K562 (cell line): ENCODE measurements around the gene GRK3. TPM values are rescaled to one million over a fixed set of nuclear protein-coding genes. Genes with fewer than 3 reads are reported as not detected.

Experiments
- MTF1 ChIP-seq: fragments of 250-450 bp; sonication (Bioruptor Pico); IDR thresholded peaks from 2 replicates; pipeline ENCODE4 v1.9.0; 2021; ENCODE audit warnings: moderate library complexity, mild to moderate bottlenecking, inconsistent platforms, borderline replicate concordance
- NFE2 ChIP-seq: IDR thresholded peaks from 2 replicates; pipeline ENCODE4 v1.6.1; 2014; ENCODE audit warnings: antibody characterized with exemption, low read depth
- NR2C1 ChIP-seq, 2 experiments: fragments of 450-650 bp; IDR thresholded peaks; 2 replicates each; pipeline ENCODE4 v1.6.1; 2017; ENCODE audit warnings: mild to moderate bottlenecking in 2 of 2, antibody characterized with exemption in 1 of 2, inconsistent platforms in 1 of 2, missing compliant biosample characterization in 1 of 2, missing genetic modification characterization in 1 of 2
- POLR2H ChIP-seq: IDR thresholded peaks from 2 replicates; pipeline ENCODE4 v1.6.1; 2016; ENCODE audit warnings: missing genetic modification characterization, low read depth, mild to moderate bottlenecking, control low read depth, missing compliant biosample characterization, moderate library complexity
- RNF2 ChIP-seq: sonication (generic); IDR thresholded peaks from 2 replicates; pipeline ENCODE4 v1.6.1; 2016
- ZNF311 ChIP-seq: fragments of 250-450 bp; sonication (Bioruptor Pico); IDR thresholded peaks from 2 replicates; pipeline ENCODE4 v1.4.0; 2020; ENCODE audit warnings: mild to moderate bottlenecking, moderate library complexity
- polyA plus RNA-seq, 8 experiments: library from polyadenylated mRNA; depleted of rRNA in 4 of 8; stranded (reverse) in 5 of 8; unstranded in 3 of 8; fragments of >200 nt; fragmentation: Nextera tagmentation in 2 of 8; fragmentation: Illumina TruSeq in 1 of 8; extraction: Ambion mirVana in 2 of 8; extraction: Trizol in 1 of 8; gene quantifications; 2 replicates each; pipeline versions ENCODE4 v1.2.1 to v1.2.3, GENCODE V29; 2011 to 2014; ENCODE audit warnings: inconsistent platforms in 1 of 8, missing spikeins in 1 of 8
- total RNA-seq, 7 experiments: library from RNA; depleted of rRNA in 6 of 7; stranded (reverse); fragments of >200 nt in 6 of 7; fragmentation: Illumina TruSeq in 2 of 7; extraction: Trizol in 2 of 7; gene quantifications; 2 replicates each; pipeline versions ENCODE4 v1.2.1 to v1.2.3, GENCODE V29; 2011 to 2021; ENCODE audit warnings: low replicate concordance in 1 of 7
- TF ChIP-seq, protein P1 (sequence below): fragments of 450-650 bp; IDR thresholded peaks from 2 replicates; pipeline ENCODE4 v1.6.1; 2016; ENCODE audit warnings: missing biosample characterization, missing genetic modification characterization
- TF ChIP-seq, protein P2 (sequence below), 3 experiments: IDR thresholded peaks in 2 of 3; conservative IDR thresholded peaks in 1 of 3; 2 replicates each; pipeline ENCODE4 v1.5.1; 2011 to 2012; ENCODE audit warnings: low read length in 3 of 3, mild to moderate bottlenecking in 3 of 3, control low read depth in 2 of 3, improper control_type of control experiment in 1 of 3, inconsistent platforms in 1 of 3, low read depth in 1 of 3, mixed read lengths in 1 of 3, moderate library complexity in 1 of 3; ENCODE audit not compliant: insufficient read depth in 2 of 3
- TF ChIP-seq, protein P3 (sequence below): sonication (generic); formaldehyde crosslinking; IDR thresholded peaks from 2 replicates; pipeline ENCODE4 v1.9.0; 2022; ENCODE audit warnings: mild to moderate bottlenecking, missing genetic modification reagents
- TF ChIP-seq, protein P4 (sequence below), 2 experiments: IDR thresholded peaks; 2 replicates each; pipeline ENCODE4 v1.6.1; 2012; ENCODE audit warnings: improper control_type of control experiment in 2 of 2, low read depth in 2 of 2, low read length in 2 of 2, borderline replicate concordance in 1 of 2
- TF ChIP-seq, protein P5 (sequence below): sonication (generic); formaldehyde crosslinking; IDR thresholded peaks from 2 replicates; pipeline ENCODE4 v1.8.0; 2022; ENCODE audit warnings: missing genetic modification reagents, mild to moderate bottlenecking, borderline replicate concordance
- TF ChIP-seq, protein P6 (sequence below), 2 experiments: fragments of 150-350 bp in 1 of 2; IDR thresholded peaks; 2 replicates each; pipeline ENCODE4 v1.6.1; 2012 to 2016; ENCODE audit warnings: low read depth in 2 of 2, low read length in 2 of 2, mild to moderate bottlenecking in 1 of 2, moderate library complexity in 1 of 2
- TF ChIP-seq, protein P7 (sequence below): sonication (generic); formaldehyde crosslinking; IDR thresholded peaks from 2 replicates; pipeline ENCODE4 v1.5.0; 2020; ENCODE audit warnings: missing genetic modification reagents

GRK3 gene
- total and polyA plus RNA-seq, 9 of the 15 experiments (the other 6 are each of a cell fraction or from before 2014, with no cell fraction given), result 1.4 to 7.6 (median 3.6) TPM

DNA sequence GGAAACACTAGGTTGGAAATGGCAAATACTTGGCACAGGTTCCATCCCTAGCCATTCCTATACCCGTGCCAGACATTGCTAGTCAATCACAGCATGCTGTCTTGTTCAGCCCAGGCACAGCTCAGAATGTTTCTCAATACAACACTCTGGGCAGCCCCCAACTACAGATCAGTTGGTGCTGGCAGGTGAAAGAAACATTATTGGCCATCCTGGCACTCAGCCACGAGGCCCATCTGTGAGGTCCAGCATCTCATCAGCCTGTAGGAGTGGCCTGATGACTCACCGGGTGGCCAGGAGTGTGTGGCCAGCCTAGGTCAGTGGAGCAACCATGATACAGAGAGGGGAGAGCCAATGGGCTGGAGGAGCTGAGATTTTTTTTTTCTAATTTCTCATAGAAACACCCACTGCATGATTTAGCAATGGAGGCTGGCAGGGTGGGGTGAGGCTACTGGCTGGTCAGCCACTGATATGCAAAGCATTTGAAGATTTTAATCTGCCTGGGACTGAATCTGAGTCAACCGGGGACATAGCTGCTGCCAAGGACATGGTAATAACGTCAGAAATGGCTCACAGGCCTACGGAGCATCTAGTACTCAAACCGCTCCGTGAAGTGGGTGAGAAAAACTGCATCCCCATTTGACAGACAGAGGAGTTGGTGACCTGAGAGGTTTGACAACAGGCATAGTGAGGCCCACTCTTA is 182.9 kb downstream of the GRK3 start (continued):
- TF ChIP-seq, protein P1, sequence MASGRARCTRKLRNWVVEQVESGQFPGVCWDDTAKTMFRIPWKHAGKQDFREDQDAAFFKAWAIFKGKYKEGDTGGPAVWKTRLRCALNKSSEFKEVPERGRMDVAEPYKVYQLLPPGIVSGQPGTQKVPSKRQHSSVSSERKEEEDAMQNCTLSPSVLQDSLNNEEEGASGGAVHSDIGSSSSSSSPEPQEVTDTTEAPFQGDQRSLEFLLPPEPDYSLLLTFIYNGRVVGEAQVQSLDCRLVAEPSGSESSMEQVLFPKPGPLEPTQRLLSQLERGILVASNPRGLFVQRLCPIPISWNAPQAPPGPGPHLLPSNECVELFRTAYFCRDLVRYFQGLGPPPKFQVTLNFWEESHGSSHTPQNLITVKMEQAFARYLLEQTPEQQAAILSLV, result no peak
- TF ChIP-seq ZNF311 (CRISPR knock-in tag) (no peak), RNF2 (no peak), MTF1 (CRISPR knock-in tag) (no peak), NFE2 (peak; percentile 35; the same call in 1 of the 2 replicates), NR2C1 (IDR thresholded peaks at IDR 0.05) (no peak), NR2C1 (tag; IDR thresholded peaks at IDR 0.05) (no peak), POLR2H (tag) (no peak)
- TF ChIP-seq, protein P2, sequence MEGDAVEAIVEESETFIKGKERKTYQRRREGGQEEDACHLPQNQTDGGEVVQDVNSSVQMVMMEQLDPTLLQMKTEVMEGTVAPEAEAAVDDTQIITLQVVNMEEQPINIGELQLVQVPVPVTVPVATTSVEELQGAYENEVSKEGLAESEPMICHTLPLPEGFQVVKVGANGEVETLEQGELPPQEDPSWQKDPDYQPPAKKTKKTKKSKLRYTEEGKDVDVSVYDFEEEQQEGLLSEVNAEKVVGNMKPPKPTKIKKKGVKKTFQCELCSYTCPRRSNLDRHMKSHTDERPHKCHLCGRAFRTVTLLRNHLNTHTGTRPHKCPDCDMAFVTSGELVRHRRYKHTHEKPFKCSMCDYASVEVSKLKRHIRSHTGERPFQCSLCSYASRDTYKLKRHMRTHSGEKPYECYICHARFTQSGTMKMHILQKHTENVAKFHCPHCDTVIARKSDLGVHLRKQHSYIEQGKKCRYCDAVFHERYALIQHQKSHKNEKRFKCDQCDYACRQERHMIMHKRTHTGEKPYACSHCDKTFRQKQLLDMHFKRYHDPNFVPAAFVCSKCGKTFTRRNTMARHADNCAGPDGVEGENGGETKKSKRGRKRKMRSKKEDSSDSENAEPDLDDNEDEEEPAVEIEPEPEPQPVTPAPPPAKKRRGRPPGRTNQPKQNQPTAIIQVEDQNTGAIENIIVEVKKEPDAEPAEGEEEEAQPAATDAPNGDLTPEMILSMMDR (IDR thresholded peaks at IDR 0.05 in 2 of 3, conservative IDR thresholded peaks at IDR 0.05 in 1 of 3; ENCODE audit: insufficient read depth in 2 of 3, low read depth in 1 of 3, low read length in 3 of 3), result no peak
- TF ChIP-seq, protein P3, sequence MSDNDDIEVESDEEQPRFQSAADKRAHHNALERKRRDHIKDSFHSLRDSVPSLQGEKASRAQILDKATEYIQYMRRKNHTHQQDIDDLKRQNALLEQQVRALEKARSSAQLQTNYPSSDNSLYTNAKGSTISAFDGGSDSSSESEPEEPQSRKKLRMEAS (CRISPR knock-in tag), result no peak
- TF ChIP-seq, protein P4, sequence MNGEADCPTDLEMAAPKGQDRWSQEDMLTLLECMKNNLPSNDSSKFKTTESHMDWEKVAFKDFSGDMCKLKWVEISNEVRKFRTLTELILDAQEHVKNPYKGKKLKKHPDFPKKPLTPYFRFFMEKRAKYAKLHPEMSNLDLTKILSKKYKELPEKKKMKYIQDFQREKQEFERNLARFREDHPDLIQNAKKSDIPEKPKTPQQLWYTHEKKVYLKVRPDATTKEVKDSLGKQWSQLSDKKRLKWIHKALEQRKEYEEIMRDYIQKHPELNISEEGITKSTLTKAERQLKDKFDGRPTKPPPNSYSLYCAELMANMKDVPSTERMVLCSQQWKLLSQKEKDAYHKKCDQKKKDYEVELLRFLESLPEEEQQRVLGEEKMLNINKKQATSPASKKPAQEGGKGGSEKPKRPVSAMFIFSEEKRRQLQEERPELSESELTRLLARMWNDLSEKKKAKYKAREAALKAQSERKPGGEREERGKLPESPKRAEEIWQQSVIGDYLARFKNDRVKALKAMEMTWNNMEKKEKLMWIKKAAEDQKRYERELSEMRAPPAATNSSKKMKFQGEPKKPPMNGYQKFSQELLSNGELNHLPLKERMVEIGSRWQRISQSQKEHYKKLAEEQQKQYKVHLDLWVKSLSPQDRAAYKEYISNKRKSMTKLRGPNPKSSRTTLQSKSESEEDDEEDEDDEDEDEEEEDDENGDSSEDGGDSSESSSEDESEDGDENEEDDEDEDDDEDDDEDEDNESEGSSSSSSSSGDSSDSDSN (IDR thresholded peaks at IDR 0.05; ENCODE audit: borderline replicate concordance in 1 of 2, low read depth in 2 of 2, low read length in 2 of 2), result no peak
- TF ChIP-seq, protein P5, sequence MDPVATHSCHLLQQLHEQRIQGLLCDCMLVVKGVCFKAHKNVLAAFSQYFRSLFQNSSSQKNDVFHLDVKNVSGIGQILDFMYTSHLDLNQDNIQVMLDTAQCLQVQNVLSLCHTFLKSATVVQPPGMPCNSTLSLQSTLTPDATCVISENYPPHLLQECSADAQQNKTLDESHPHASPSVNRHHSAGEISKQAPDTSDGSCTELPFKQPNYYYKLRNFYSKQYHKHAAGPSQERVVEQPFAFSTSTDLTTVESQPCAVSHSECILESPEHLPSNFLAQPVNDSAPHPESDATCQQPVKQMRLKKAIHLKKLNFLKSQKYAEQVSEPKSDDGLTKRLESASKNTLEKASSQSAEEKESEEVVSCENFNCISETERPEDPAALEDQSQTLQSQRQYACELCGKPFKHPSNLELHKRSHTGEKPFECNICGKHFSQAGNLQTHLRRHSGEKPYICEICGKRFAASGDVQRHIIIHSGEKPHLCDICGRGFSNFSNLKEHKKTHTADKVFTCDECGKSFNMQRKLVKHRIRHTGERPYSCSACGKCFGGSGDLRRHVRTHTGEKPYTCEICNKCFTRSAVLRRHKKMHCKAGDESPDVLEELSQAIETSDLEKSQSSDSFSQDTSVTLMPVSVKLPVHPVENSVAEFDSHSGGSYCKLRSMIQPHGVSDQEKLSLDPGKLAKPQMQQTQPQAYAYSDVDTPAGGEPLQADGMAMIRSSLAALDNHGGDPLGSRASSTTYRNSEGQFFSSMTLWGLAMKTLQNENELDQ, result no peak
- TF ChIP-seq, protein P6, sequence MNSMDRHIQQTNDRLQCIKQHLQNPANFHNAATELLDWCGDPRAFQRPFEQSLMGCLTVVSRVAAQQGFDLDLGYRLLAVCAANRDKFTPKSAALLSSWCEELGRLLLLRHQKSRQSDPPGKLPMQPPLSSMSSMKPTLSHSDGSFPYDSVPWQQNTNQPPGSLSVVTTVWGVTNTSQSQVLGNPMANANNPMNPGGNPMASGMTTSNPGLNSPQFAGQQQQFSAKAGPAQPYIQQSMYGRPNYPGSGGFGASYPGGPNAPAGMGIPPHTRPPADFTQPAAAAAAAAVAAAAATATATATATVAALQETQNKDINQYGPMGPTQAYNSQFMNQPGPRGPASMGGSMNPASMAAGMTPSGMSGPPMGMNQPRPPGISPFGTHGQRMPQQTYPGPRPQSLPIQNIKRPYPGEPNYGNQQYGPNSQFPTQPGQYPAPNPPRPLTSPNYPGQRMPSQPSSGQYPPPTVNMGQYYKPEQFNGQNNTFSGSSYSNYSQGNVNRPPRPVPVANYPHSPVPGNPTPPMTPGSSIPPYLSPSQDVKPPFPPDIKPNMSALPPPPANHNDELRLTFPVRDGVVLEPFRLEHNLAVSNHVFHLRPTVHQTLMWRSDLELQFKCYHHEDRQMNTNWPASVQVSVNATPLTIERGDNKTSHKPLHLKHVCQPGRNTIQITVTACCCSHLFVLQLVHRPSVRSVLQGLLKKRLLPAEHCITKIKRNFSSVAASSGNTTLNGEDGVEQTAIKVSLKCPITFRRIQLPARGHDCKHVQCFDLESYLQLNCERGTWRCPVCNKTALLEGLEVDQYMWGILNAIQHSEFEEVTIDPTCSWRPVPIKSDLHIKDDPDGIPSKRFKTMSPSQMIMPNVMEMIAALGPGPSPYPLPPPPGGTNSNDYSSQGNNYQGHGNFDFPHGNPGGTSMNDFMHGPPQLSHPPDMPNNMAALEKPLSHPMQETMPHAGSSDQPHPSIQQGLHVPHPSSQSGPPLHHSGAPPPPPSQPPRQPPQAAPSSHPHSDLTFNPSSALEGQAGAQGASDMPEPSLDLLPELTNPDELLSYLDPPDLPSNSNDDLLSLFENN (IDR thresholded peaks at IDR 0.05; ENCODE audit: low read depth in 2 of 2, low read length in 2 of 2), result peak in 1 of 2 experiments; percentile 70; a peak in 1 of 4 replicates
- TF ChIP-seq, protein P7, sequence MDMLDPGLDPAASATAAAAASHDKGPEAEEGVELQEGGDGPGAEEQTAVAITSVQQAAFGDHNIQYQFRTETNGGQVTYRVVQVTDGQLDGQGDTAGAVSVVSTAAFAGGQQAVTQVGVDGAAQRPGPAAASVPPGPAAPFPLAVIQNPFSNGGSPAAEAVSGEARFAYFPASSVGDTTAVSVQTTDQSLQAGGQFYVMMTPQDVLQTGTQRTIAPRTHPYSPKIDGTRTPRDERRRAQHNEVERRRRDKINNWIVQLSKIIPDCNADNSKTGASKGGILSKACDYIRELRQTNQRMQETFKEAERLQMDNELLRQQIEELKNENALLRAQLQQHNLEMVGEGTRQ (CRISPR knock-in tag), result no peak
